HepG2 (cell line): ENCODE data around the gene CFTR. TPM values are rescaled to one million over a fixed set of nuclear protein-coding genes. Genes with fewer than 3 reads are reported as not detected.

Experiments
- ATAC-seq: fragments of 200-7000 bp; cut with Tn5 transposase; 3 replicates; pipeline ENCODE4 v1.9.1; 2020; ENCODE audit warnings: mild to moderate bottlenecking, moderate library complexity
- BruUV-seq: library from RNA; stranded (reverse); fragments of 400-500 nt; replicated peaks from 2 replicates; lab custom pipeline; 2021; lab: Mats Ljungman, UMichigan
- CTCF ChIA-PET: fragments of 300-600 bp; formaldehyde crosslinking; extraction: SDS; loops from one replicate; lab custom pipeline; 2021; ENCODE audit warnings: low total read pairs, inconsistent platforms, low intra/inter-chr PET ratio; lab: Yijun Ruan, JAX
- POLR2A ChIA-PET: fragments of 350-600 bp; sonication (Branson Sonifier 250); formaldehyde crosslinking; loops from one replicate; lab custom pipeline; 2020; ENCODE audit warnings: antibody characterized with exemption, inconsistent platforms; lab: Yijun Ruan, JAX
- DNase-seq: peaks from one replicate; pipeline ENCODE4 v3.0.0-alpha.2; 2015; ENCODE audit warnings: low spot score
- FAIRE-seq: peaks from 3 replicates; lab custom pipeline; 2011; peaks lifted over from hg19 to GRCh38; lab: Jason Lieb, UNC
- H2AFZ ChIP-seq: one replicate; pipeline ENCODE4 v1.6.1; 2011; ENCODE audit warnings: low read length, inconsistent platforms
- H3K27ac ChIP-seq: fragments of 300-600 bp; 3 replicates; pipeline ENCODE4 v1.8.0; 2011; ENCODE audit warnings: mixed run types, mild to moderate bottlenecking, mixed read lengths, low read length, inconsistent platforms; ENCODE audit not compliant: insufficient read depth; ENCODE audit errors: extremely low read length
- H3K27me3 ChIP-seq, 2 experiments: fragments of 200-600 bp in 1 of 2; 2 replicates in 1 of 2; 3 replicates in 1 of 2; pipeline versions ENCODE4 v1.6.0 to v1.8.0; 2011; ENCODE audit warnings: low read length in 2 of 2, mild to moderate bottlenecking in 2 of 2, moderate library complexity in 2 of 2, inconsistent platforms in 1 of 2; ENCODE audit not compliant: insufficient read depth in 2 of 2, control insufficient read depth in 1 of 2
- H3K36me3 ChIP-seq, 2 experiments: fragments of 200-600 bp in 1 of 2; replicated peaks in 1 of 2; 2 replicates in 1 of 2; 3 replicates in 1 of 2; pipeline versions ENCODE4 v1.5.1 to v1.8.0; 2011; ENCODE audit warnings: low read length in 2 of 2, inconsistent platforms in 1 of 2; ENCODE audit not compliant: insufficient read depth in 2 of 2, control insufficient read depth in 1 of 2
- H3K4me1 ChIP-seq: 2 replicates; pipeline ENCODE4 v1.5.1; 2012; ENCODE audit warnings: low read length, inconsistent platforms; ENCODE audit not compliant: insufficient read depth
- H3K4me2 ChIP-seq: 2 replicates; pipeline ENCODE4 v1.6.0; 2011; ENCODE audit warnings: low read depth, low read length, inconsistent platforms
- H3K4me3 ChIP-seq, 3 experiments: fragments of 200-600 bp in 1 of 3; sonication (generic), shearing (Covaris generic) in 1 of 3; replicated peaks in 1 of 3; 2 replicates each; pipeline ENCODE4 v1.5.1; 2011 to 2016; ENCODE audit warnings: low read length in 3 of 3, inconsistent platforms in 2 of 3, low read depth in 2 of 3, mild to moderate bottlenecking in 2 of 3, control low read depth in 1 of 3, mixed read lengths in 1 of 3; ENCODE audit not compliant: insufficient read depth in 1 of 3
- H3K79me2 ChIP-seq: one replicate; pipeline ENCODE4 v1.6.1; 2011; ENCODE audit warnings: low read length, inconsistent platforms; ENCODE audit not compliant: insufficient read depth
- H3K9ac ChIP-seq: 2 replicates; pipeline ENCODE4 v1.6.0; 2011; ENCODE audit warnings: mild to moderate bottlenecking, low read depth, low read length, inconsistent platforms; ENCODE audit not compliant: insufficient read depth
- H3K9me3 ChIP-seq: 2 replicates; pipeline ENCODE4 v1.5.1; 2012; ENCODE audit warnings: mild to moderate bottlenecking, low read length
- H4K20me1 ChIP-seq: 2 replicates; pipeline ENCODE4 v1.6.0; 2011; ENCODE audit warnings: inconsistent platforms, mild to moderate bottlenecking, low read length, moderate library complexity; ENCODE audit not compliant: insufficient read depth
- ATF7 ChIP-seq, 2 experiments: fragments of 450-650 bp in 1 of 2; sonication (generic) in 1 of 2; formaldehyde crosslinking in 1 of 2; IDR thresholded peaks; 2 replicates each; pipeline versions ENCODE4 v1.4.0 to v1.6.1; 2016 to 2020; ENCODE audit warnings: antibody characterized with exemption in 1 of 2, mild to moderate bottlenecking in 1 of 2, missing genetic modification reagents in 1 of 2
- CREB1 ChIP-seq, 2 experiments: fragments of 450-650 bp in 1 of 2; IDR thresholded peaks; 2 replicates each; pipeline ENCODE4 v1.6.1; 2016 to 2017; ENCODE audit warnings: control low read depth in 1 of 2, mild to moderate bottlenecking in 1 of 2, missing compliant biosample characterization in 1 of 2, missing genetic modification characterization in 1 of 2
- GTF2F1 ChIP-seq: fragments of 150-350 bp; IDR thresholded peaks from 2 replicates; pipeline ENCODE4 v1.6.1; 2014; ENCODE audit warnings: low read length
- HNRNPL ChIP-seq: fragments of 200-400 bp; formaldehyde crosslinking; IDR thresholded peaks from 2 replicates; pipeline ENCODE4 v1.6.1; 2017; ENCODE audit warnings: mild to moderate bottlenecking, low read depth, low read length
- KAT8 ChIP-seq: IDR thresholded peaks from 2 replicates; pipeline ENCODE4 v1.6.1; 2016; ENCODE audit warnings: missing genetic modification reagents, missing compliant biosample characterization
- KDM4B ChIP-seq: sonication (generic); formaldehyde crosslinking; IDR thresholded peaks from 2 replicates; pipeline ENCODE4 v1.4.0; 2020; ENCODE audit warnings: missing genetic modification reagents
- MBNL3 ChIP-seq: fragments of 250-450 bp; sonication (Bioruptor Pico); conservative IDR thresholded peaks from 2 replicates; pipeline ENCODE4 v1.8.0; 2022; ENCODE audit warnings: mild to moderate bottlenecking, inconsistent platforms
- SMAD1 ChIP-seq: sonication (generic); formaldehyde crosslinking; IDR thresholded peaks from 2 replicates; pipeline ENCODE4 v1.4.0; 2020; ENCODE audit warnings: missing genetic modification reagents, low read depth, mild to moderate bottlenecking, borderline replicate concordance
- SMARCC2 ChIP-seq: fragments of 450-650 bp; IDR thresholded peaks from 2 replicates; pipeline ENCODE4 v1.6.1; 2017; ENCODE audit warnings: antibody characterized with exemption, mild to moderate bottlenecking
- ZNF253 ChIP-seq: sonication (generic); formaldehyde crosslinking; IDR thresholded peaks from 2 replicates; pipeline ENCODE4 v1.8.0; 2022; ENCODE audit warnings: mild to moderate bottlenecking, missing genetic modification reagents, borderline replicate concordance
- ZNF891 ChIP-seq: sonication (generic); formaldehyde crosslinking; IDR thresholded peaks from 2 replicates; pipeline ENCODE4 v1.5.0; 2020; ENCODE audit warnings: mild to moderate bottlenecking, missing genetic modification reagents
- ZZZ3 ChIP-seq: sonication (generic); formaldehyde crosslinking; IDR thresholded peaks from 2 replicates; pipeline ENCODE4 v1.4.0; 2020; ENCODE audit warnings: missing genetic modification reagents, mild to moderate bottlenecking, borderline replicate concordance
- WGBS: methylation state at CpG from one replicate; pipeline ENCODE4 v1.1.6; 2017; ENCODE audit warnings: low lambda C conversion rate; 5-methylcytosine and 5-hydroxymethylcytosine counted together
- in situ Hi-C: cut with HindIII; loops from 2 replicates; pipeline ENCODE4 v1.10.0; 2017; ENCODE audit warnings: low pct_unique_long_range_greater_than_20kb; ENCODE audit not compliant: extremely low pct_ligation_motif_present
- intact Hi-C: fragments of 100-400 bp; cut with micrococcal nuclease; formaldehyde crosslinking; loops from one replicate; pipeline ENCODE4 v1.10.0; 2022; ENCODE audit not compliant: unreplicated experiment
- polyA plus RNA-seq, 8 experiments: library from polyadenylated mRNA; depleted of rRNA in 3 of 8; stranded (reverse) in 7 of 8; unstranded in 1 of 8; fragments of >200 nt; fragmentation: Illumina TruSeq in 4 of 8; extraction: Trizol in 4 of 8; gene quantifications; 2 replicates each; pipeline versions ENCODE4 v1.2.1 to v1.2.3, GENCODE V29; 2011 to 2016; ENCODE audit warnings: low read depth in 4 of 8, missing spikeins in 1 of 8, mixed read lengths in 1 of 8; ENCODE audit not compliant: insufficient read depth in 1 of 8
- total RNA-seq, 5 experiments: library from RNA; depleted of rRNA; stranded (reverse); fragments of >200 nt; fragmentation: Illumina TruSeq; extraction: Trizol; gene quantifications; 2 replicates each; pipeline ENCODE4 v1.2.3, GENCODE V29; 2016; ENCODE audit warnings: low read depth in 1 of 5
- TF ChIP-seq, protein P1 (sequence below): sonication (generic); formaldehyde crosslinking; IDR thresholded peaks from 2 replicates; pipeline ENCODE4; 2020; ENCODE audit warnings: missing genetic modification reagents, mild to moderate bottlenecking, borderline replicate concordance
- TF ChIP-seq, protein P2 (sequence below): sonication (generic); IDR thresholded peaks from 2 replicates; pipeline ENCODE4 v1.6.1; 2016; ENCODE audit warnings: low read depth, borderline replicate concordance
- TF ChIP-seq, protein P3 (sequence below): sonication (generic); formaldehyde crosslinking; IDR thresholded peaks from 2 replicates; pipeline ENCODE4 v1.5.1; 2020; ENCODE audit warnings: missing genetic modification reagents, mild to moderate bottlenecking, borderline replicate concordance
- TF ChIP-seq, protein P4 (sequence below): sonication (generic); formaldehyde crosslinking; IDR thresholded peaks from 2 replicates; pipeline ENCODE4 v1.4.0; 2020; ENCODE audit warnings: missing genetic modification reagents
- TF ChIP-seq, protein P5 (sequence below): sonication (generic); formaldehyde crosslinking; IDR thresholded peaks from 2 replicates; pipeline ENCODE4 v1.5.0; 2020; ENCODE audit warnings: missing genetic modification reagents, mild to moderate bottlenecking, borderline replicate concordance

The CFTR gene
- total and polyA plus RNA-seq, 2 of the 13 experiments (the other 11 are each of a cell fraction or from before 2014, with no cell fraction given), result not detected

DNA sequence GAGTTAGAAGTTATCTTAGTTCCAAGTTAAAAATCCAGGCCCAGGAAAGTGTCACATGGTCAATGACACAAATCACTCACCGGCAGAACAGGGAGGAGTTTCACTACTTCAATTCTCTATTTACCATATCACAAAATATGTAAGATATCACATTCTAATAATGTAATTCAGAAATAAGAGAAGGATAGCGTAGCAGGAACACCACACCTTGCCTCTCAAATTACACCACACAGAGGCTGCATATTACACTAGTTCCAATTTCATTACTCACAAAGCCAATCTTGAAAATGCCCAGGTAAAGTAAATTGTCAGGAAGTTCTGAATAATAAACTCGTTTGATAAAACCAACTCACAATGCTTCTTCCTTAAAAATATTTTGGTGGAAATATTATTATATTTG is 224.2 kb downstream of the CFTR start (continued):
- TF ChIP-seq HNRNPL, result no peak

DNA sequence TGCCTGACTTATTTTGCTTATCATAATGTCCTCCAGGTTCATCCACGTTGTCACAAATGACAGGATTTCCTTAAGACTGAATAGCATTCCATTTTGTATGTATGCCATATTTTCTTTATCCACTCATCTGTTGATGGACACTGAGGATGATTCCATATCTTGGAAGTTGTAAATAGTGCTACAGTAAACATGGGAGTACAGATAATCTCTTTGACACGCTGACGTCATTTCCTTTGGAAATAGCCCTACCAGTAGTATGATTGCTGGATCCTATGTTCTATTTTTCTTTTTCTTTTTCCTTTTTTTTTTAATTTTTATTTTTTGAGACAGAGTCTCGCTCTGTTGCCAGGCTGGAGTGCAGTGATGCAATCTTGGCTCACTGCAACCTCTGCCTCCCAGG is 225.8 kb downstream of the CFTR start:
- H3K79me2 ChIP-seq, result no peaks in the 10 kb centered on the region
- no peaks in the 10 kb centered on the region for H3K27me3 ChIP-seq
- DNase-seq (no peak), FAIRE-seq (no peak), ATAC-seq (no peak)
- POLR2A ChIA-PET, result no interaction called here
- H2AFZ ChIP-seq, result no peak overlapping the region
- no TSS peak for BruUV-seq
- H3K4me3 ChIP-seq, result no peak overlapping the region
- no peaks in the 10 kb centered on the region for H3K9me3 ChIP-seq
- 13% methylated on average over 4 of the region's 4 CpGs for WGBS
- intact Hi-C loops (no loop called here), in situ Hi-C loops (loop anchor here (25.0 kb wide), 1 partner anchor 243 kb away; no protein-coding TSS in a partner anchor)
- CTCF ChIA-PET, result no interaction called here
- H3K36me3 ChIP-seq, result no peaks in the 10 kb centered on the region
- no peak overlapping the region for H3K27ac ChIP-seq
- no peak overlapping the region for H3K4me2 ChIP-seq
- TF ChIP-seq, protein P1, sequence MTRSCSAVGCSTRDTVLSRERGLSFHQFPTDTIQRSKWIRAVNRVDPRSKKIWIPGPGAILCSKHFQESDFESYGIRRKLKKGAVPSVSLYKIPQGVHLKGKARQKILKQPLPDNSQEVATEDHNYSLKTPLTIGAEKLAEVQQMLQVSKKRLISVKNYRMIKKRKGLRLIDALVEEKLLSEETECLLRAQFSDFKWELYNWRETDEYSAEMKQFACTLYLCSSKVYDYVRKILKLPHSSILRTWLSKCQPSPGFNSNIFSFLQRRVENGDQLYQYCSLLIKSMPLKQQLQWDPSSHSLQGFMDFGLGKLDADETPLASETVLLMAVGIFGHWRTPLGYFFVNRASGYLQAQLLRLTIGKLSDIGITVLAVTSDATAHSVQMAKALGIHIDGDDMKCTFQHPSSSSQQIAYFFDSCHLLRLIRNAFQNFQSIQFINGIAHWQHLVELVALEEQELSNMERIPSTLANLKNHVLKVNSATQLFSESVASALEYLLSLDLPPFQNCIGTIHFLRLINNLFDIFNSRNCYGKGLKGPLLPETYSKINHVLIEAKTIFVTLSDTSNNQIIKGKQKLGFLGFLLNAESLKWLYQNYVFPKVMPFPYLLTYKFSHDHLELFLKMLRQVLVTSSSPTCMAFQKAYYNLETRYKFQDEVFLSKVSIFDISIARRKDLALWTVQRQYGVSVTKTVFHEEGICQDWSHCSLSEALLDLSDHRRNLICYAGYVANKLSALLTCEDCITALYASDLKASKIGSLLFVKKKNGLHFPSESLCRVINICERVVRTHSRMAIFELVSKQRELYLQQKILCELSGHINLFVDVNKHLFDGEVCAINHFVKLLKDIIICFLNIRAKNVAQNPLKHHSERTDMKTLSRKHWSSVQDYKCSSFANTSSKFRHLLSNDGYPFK (CRISPR knock-in tag), result no peak
- TF ChIP-seq, protein P2, sequence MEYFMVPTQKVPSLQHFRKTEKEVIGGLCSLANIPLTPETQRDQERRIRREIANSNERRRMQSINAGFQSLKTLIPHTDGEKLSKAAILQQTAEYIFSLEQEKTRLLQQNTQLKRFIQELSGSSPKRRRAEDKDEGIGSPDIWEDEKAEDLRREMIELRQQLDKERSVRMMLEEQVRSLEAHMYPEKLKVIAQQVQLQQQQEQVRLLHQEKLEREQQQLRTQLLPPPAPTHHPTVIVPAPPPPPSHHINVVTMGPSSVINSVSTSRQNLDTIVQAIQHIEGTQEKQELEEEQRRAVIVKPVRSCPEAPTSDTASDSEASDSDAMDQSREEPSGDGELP, result no peak
- TF ChIP-seq KAT8, result no peak
- TF ChIP-seq, protein P3, sequence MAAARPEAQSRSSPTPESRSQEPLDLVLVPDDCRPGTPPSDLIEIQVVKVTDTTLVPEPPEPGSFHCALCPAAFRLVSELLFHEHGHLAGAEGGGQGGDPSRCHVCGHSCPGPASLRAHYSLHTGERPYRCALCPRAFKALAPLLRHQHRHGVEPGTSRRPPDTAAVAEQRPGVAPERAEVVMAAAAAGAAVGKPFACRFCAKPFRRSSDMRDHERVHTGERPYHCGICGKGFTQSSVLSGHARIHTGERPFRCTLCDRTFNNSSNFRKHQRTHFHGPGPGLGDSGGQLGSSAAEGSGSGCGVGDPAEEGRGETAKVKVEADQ (CRISPR knock-in tag), result no peak
- no peak for TF ChIP-seq KDM4B
- TF ChIP-seq, protein P4, sequence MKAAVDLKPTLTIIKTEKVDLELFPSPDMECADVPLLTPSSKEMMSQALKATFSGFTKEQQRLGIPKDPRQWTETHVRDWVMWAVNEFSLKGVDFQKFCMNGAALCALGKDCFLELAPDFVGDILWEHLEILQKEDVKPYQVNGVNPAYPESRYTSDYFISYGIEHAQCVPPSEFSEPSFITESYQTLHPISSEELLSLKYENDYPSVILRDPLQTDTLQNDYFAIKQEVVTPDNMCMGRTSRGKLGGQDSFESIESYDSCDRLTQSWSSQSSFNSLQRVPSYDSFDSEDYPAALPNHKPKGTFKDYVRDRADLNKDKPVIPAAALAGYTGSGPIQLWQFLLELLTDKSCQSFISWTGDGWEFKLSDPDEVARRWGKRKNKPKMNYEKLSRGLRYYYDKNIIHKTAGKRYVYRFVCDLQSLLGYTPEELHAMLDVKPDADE (CRISPR knock-in tag), result no peak
- no peak for TF ChIP-seq ZZZ3 (CRISPR knock-in tag)
- no peak for TF ChIP-seq ZNF253 (CRISPR knock-in tag)
- TF ChIP-seq ZNF891, result no peak
- TF ChIP-seq SMAD1 (CRISPR knock-in tag), result no peak
- TF ChIP-seq, protein P5, sequence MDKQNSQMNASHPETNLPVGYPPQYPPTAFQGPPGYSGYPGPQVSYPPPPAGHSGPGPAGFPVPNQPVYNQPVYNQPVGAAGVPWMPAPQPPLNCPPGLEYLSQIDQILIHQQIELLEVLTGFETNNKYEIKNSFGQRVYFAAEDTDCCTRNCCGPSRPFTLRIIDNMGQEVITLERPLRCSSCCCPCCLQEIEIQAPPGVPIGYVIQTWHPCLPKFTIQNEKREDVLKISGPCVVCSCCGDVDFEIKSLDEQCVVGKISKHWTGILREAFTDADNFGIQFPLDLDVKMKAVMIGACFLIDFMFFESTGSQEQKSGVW (CRISPR knock-in tag), result no peak
- TF ChIP-seq MBNL3 (CRISPR knock-in tag), result no peak
- peak; percentile 83 for TF ChIP-seq CREB1 (IDR thresholded peaks at IDR 0.05)
- no peak for TF ChIP-seq CREB1 (CRISPR knock-in tag; IDR thresholded peaks at IDR 0.05)
- TF ChIP-seq ATF7 (IDR thresholded peaks at IDR 0.05), result peak; percentile 94
- no peak for TF ChIP-seq ATF7 (CRISPR knock-in tag; IDR thresholded peaks at IDR 0.05)
- TF ChIP-seq GTF2F1, result no peak
- TF ChIP-seq SMARCC2, result no peak
- TF ChIP-seq, all 625 proteins: peak for 2
- Histone ChIP-seq H4K20me1 (no peaks in the 10 kb centered on the region), H3K4me1 (no peaks in the 10 kb centered on the region), H3K9ac (no peak overlapping the region)
